ELR (cell line): ENCODE results near the gene KIF5A.
"Not testable (repeated sequence)": the region's sequence is repeated elsewhere in the genome, so short reads cannot be mapped to it uniquely, and the experiment has no call there.

Experiments used
- DNase-seq: peaks from one replicate; pipeline ENCODE4 v3.0.0-alpha.2; 2015; ENCODE audit warnings: low read depth

The KIF5A gene

DNA sequence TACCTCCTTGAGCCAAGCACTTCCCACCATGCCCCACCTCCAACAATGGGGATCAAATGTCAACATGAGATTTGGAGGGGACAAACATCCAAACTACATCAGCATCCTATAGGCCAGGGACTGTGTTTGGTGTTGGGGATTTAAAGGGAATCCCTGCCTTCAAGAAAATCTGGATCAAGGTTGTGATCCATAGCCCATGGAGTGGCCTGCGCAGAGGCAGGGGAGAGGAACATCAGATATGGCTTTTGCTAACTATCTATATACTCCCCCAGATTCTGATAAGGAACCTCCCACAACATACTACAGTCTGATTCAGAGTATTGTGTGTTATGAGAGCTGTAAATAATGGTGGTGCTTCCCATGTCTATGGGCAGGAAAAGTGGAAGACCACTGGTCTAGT is 5.1 kb downstream of the KIF5A start:
- no peak for DNase-seq

GRCh38 chr12:57558864-57559263 is 9.0 kb downstream of the KIF5A start:
- DNase-seq = no peak

- no peak for DNase-seq
Measured at GRCh38 chr12:57560516-57560915, 10.7 kb downstream of the KIF5A start.

DNA sequence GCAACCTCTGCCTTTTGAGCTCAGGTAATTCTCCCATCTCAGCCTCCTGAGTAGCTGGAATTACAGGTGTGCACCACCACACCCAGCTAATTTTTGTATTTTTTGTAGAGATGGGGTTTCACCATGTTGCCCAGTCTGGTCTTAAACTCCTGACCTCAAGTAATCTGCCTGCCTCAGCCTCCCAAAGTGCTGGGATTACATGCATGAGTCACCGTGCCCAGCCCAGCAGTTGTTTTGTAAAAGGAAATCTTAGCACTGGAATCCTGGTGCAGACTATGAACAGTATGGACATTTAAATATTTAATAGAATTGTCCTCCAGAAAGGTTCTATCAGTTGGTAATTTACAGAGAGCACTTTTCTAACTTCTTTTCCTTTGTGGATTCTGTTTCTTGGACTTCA is 11.3 kb downstream of the KIF5A start:
- peak; percentile 46 for DNase-seq

- DNase-seq = no peak
Measured at GRCh38 chr12:57563358-57563757, 13.5 kb downstream of the KIF5A start.

DNA sequence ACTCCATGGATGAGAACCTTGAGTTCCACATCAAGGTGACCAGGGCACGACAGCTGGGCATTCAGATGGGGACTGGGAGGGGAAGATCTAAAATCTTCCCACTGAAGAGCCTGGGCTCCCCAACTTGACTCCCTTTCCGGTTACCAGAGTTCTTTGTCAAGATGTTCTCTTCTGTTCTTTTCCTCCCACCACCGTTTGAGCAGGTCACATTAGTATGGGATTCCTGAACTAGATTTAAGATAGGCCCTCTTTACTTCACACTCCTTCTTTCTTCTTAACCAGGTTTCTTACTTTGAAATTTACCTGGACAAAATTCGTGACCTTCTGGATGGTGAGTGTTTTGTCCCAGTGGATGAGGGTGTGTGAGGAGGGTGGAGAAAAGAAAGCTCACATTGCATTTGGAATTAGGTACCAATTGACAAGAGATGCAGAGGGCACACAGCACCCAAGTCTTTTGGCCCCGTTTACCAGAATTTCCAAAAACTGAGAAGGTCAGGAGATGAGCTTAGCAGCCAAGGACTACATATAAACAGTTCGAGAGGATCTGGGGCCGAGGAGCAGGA is 14.4 kb downstream of the KIF5A start:
- no peak for DNase-seq

DNA sequence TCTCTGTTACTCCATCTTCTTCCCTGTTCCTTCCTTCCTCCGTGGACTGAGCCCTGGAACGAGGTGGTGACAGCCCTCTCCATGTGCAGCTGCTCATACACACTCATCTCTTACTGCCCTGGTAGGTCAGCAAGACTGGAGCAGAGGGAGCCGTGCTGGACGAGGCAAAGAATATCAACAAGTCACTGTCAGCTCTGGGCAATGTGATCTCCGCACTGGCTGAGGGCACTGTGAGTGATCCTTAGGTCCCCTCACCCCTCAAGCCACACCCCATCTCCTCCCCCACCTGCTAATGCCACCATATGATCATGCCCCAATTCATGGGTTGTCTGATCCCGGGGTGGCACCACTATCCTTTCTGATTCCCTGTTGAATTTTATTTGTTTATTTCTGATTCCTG is 19.0 kb downstream of the KIF5A start:
- DNase-seq = no peak

- no peak for DNase-seq
Measured at GRCh38 chr12:57569858-57570257, 20.0 kb downstream of the KIF5A start.

- DNase-seq = not testable (repeated sequence)
Measured at GRCh38 chr12:57570438-57570837, 20.6 kb downstream of the KIF5A start.

- no peak for DNase-seq
Measured at GRCh38 chr12:57571926-57572762, 22.3 kb downstream of the KIF5A start.

- no peak for DNase-seq
Measured at GRCh38 chr12:57574795-57575194, 25.0 kb downstream of the KIF5A start.

GRCh38 chr12:57575771-57576612 is 26.1 kb downstream of the KIF5A start:
- DNase-seq = no peak

- peak; percentile 17 for DNase-seq
Measured at GRCh38 chr12:57576613-57577160, 26.8 kb downstream of the KIF5A start.

DNA sequence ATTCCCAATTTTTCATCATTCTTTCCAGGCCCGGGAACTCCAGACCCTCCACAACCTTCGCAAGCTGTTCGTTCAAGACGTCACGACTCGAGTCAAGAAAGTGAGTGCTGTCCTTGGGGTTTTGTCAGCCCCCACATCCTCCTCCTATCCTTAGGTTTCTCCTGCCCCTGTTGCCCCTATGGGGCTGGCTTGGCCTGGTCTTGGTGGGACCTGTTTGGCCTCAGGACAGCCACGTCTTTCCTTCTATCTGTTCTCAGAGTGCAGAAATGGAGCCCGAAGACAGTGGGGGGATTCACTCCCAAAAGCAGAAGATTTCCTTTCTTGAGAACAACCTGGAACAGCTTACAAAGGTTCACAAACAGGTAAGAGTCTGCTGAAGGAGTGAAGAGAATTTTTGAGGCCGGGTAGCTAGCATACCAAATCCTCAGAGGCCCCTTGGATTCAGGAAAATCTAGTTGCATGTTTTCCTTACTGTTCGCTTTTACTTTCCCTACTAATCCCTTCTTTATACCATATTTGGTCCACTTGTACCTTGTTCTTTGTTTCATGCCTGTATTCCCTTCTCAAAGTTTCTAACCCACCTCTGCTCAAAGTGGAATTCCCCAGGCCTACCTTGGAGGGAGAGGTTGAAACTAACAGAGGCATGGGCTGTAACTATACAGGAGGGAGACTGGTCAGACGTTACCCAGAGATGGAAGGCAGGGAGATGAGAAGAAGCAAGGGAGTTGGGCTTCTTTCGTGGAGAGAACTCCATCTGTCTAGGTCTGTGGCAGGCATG is 28.3 kb downstream of the KIF5A start:
- DNase-seq = no peak

DNA sequence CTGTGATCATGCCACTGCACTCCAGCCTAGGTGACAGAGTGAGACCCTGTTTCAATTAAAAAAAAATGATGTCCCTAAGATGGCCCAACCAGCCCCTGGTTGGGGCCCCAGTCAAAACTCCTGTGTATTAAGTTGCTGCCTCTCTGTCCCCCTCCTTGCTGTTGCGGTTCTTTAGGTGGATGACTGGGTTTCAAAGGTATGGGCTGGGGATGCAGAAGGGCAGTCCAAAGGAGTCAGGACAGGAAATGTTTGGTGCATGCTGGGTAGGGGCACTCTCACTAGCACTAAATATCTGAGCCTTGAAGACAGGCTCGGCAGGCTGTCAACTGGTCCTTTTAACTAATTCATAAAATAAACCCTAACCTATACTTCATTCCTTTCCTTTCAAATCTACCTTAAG is 29.2 kb downstream of the KIF5A start:
- peak; percentile 30 for DNase-seq

DNA sequence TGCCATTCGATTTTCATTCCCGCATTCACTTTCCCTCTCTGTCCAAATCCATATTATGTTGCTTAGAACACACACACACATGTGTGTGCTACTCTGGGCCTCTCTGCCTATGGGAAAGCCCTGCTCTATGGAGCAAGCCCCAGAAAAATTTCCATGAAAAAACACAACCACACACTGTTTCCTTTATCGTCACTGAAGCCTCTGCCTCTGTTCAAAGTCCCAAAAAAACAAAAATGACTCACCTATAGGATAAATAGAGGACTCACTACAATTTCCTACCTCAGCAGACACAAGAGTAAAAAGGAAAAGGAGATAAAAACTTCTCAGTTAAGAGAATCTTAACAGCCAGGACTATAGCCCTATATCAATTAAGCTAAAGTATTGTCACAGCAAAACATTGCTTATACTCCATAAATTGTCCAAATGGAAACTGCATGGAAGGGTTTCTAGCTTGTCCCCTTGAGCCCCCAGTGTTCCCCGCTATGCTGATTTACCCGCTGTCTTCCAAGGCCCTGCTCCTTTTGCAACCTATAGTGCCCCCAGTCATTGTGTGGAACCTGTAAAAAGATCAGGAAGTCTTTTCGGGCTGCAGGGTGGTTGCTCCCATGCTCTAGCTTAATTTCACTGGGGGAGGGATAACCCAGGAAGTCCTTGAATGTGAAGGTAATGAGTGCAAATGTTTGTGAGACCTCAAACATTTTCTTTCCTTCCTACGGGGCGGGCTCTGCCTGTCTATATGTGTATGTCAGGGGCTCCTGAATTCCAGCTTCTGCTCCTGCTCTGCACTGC is 30.0 kb downstream of the KIF5A start:
- no peak for DNase-seq

DNA sequence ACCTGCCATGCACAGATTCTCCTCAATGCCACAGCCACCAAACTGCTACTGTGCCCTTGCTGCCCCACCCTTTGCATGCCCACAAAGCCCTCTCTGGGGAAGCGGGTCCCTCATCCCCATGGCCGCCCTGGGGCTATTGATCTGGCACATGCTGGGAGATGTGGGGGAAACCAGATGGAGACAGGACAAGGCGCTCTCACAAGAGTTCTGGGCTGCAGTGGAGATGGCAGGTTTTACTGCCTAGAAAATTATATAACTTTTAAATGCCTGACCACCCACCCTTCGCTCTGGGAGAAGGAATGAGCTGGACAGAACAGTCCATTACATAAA is 30.6 kb downstream of the KIF5A start:
- no peak for DNase-seq

DNA sequence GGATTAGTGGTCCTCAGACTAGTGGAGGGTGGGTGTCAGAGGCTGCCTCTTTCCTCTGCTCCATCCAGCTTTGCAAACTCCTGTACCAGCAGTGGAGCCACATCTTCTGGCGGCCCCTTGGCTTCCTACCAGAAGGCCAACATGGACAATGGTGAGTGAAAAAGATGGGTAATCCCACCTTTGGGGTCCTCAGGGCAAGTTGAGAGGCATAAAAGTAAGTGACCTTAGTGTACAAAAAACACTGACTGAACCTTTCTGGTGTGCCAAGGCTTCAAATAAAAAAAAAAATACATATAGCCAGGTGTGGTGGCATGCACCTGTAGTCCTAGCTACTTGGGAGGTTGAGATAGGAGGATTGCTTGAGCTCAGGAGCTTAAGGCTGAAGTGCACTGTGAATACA is 32.0 kb downstream of the KIF5A start:
- DNase-seq = no peak

DNA sequence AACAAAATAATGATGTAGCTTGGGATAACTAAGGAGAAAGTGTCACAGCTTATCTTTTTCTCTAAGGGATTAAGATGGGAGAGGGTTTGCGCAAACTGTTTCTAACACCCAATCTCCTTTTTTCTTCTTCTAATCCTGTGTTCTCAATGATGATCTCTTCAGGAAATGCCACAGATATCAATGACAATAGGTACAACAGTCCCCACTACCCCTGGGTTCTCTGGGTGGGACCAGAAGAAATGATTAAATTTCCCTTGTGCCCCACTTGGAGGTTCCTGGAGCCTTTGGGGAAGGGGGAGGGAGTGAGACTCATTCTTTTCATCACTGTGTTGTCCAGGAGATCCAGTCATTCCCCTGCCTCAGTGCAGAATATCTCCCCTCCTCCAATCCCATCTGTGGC is 32.6 kb downstream of the KIF5A start:
- DNase-seq = no peak

DNA sequence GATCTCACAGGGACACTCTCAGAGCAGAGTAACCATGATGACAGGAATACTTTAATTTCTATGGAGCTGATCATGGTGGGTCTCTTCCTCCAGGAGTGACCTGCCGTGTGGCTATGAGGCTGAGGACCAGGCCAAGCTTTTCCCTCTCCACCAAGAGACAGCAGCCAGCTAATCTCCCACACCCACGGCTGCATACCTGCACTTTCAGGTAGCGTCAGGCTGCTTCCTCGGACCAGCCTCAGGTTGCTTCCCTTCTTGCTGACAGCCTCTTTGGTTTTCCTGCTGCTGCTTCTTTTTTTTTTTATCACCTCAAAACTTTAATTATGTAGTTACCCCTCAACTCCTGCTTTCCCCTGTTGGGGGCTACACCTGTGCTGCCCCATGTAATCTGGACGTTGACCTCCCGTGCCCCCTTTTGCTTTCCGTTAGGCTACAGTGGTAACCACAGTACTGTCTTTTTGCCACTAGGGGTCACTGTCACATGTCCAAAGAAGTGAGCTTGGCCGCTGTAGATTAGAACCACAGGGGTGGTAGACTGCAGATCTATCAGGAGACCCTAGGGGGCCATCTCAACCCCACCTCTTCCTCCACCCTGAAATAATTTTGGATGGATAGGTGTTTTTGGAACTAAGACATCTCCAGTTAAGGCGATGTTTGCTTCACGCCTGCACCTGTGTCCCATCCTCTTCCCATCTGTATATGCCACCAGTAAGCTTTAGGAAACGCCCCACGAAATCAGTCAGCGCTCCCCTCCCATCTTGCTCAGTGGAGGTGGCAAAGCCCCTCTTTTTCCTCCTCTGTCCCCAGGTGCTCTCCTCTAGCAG is 33.4 kb downstream of the KIF5A start:
- peak; percentile 91 for DNase-seq
